Loucy (cell line): ENCODE measurements around the gene LUZP2.

Source experiments
- H2AFZ ChIP-seq: fragments of 200-600 bp; sonication (generic); 2 replicates; pipeline ENCODE4 v1.6.0; 2016; ENCODE audit warnings: antibody characterized with exemption, mild to moderate bottlenecking, low read length, moderate library complexity
- H3F3A ChIP-seq: fragments of 200-600 bp; 2 replicates; pipeline ENCODE4 v1.6.0; 2016; ENCODE audit warnings: antibody characterized with exemption, low read depth, mild to moderate bottlenecking
- H3K27me3 ChIP-seq: fragments of 200-600 bp; sonication (generic); 2 replicates; pipeline ENCODE4 v1.6.1; 2014; ENCODE audit warnings: low read length, mild to moderate bottlenecking; ENCODE audit not compliant: insufficient read depth, poor library complexity, severe bottlenecking
- H3K36me3 ChIP-seq: fragments of 200-600 bp; sonication (generic); 2 replicates; pipeline ENCODE4 v1.6.1; 2016; ENCODE audit warnings: low read length; ENCODE audit not compliant: insufficient read depth
- H3K4me1 ChIP-seq: fragments of 200-600 bp; sonication (generic); 2 replicates; pipeline ENCODE4 v1.5.1; 2014; ENCODE audit warnings: low read length, mild to moderate bottlenecking; ENCODE audit not compliant: insufficient read depth, poor library complexity, severe bottlenecking
- H3K4me2 ChIP-seq: fragments of 200-600 bp; sonication (generic); 2 replicates; pipeline ENCODE4 v1.6.0; 2014; ENCODE audit warnings: antibody characterized with exemption, low read length, low read depth, mild to moderate bottlenecking; ENCODE audit not compliant: poor library complexity, severe bottlenecking
- H3K4me3 ChIP-seq: fragments of 200-600 bp; sonication (generic); 2 replicates; pipeline ENCODE4 v1.5.1; 2014; ENCODE audit warnings: low read length, mild to moderate bottlenecking, mixed read lengths; ENCODE audit not compliant: poor library complexity, severe bottlenecking
- H3K79me2 ChIP-seq: fragments of 200-600 bp; sonication (generic); 2 replicates; pipeline ENCODE4 v1.6.1; 2014; ENCODE audit warnings: low read length; ENCODE audit not compliant: insufficient read depth
- H3K9ac ChIP-seq: fragments of 200-600 bp; sonication (generic); 2 replicates; pipeline ENCODE4 v1.6.0; 2014; ENCODE audit warnings: mild to moderate bottlenecking, low read depth, low read length, moderate library complexity; ENCODE audit not compliant: poor library complexity, severe bottlenecking
- H3K9me2 ChIP-seq: fragments of 200-600 bp; sonication (generic); replicated peaks from 2 replicates; pipeline ENCODE4 v1.6.1; 2016; ENCODE audit warnings: low read depth, low read length, mixed read lengths
- H3K9me3 ChIP-seq: fragments of 200-600 bp; sonication (generic); 2 replicates; pipeline ENCODE4 v1.6.1; 2014; ENCODE audit warnings: mild to moderate bottlenecking, antibody characterized with exemption, low read length, low read depth; ENCODE audit not compliant: insufficient read depth
- H4K20me1 ChIP-seq: fragments of 200-600 bp; sonication (generic); 2 replicates; pipeline ENCODE4 v1.6.0; 2014; ENCODE audit warnings: antibody characterized with exemption, low read length, mild to moderate bottlenecking; ENCODE audit not compliant: insufficient read depth, poor library complexity, severe bottlenecking
- EZH2phosphoT487 ChIP-seq: fragments of 200-600 bp; IDR thresholded peaks from 2 replicates; pipeline ENCODE4 v1.6.1; 2018; ENCODE audit warnings: antibody characterized with exemption, mild to moderate bottlenecking, moderate library complexity, borderline replicate concordance
- TF ChIP-seq, protein P1 (sequence below): fragments of 200-600 bp; sonication (generic); conservative IDR thresholded peaks from 2 replicates; pipeline ENCODE4 v1.5.1; 2014; ENCODE audit warnings: mild to moderate bottlenecking, antibody characterized with exemption, low read length

The LUZP2 gene

DNA sequence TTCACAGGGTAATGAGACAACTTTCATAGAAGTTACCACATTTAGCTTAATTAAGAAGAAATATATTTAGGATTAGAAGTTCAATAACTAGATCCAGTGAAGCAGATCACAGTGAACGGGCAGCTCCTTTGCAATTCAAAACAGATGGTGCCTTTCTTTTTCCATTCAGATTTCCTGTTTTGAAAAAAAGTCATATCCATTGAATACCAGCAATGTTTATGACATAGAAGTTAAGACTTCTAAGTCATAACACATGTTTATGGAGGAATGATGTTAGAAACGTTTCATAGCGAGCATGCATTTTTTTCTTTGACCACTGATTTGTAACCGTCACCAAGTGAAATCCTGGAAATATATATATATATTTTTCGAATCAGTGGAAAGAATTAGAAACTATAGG is 24.7 kb downstream of the LUZP2 start:
- no peaks in the 10 kb centered on the region for H3K4me1 ChIP-seq
- no peaks in the 10 kb centered on the region for H3K27me3 ChIP-seq
- H3K9me2 ChIP-seq: no peaks in the 10 kb centered on the region
- no peak overlapping the region for H3K9ac ChIP-seq
- no peak overlapping the region for H3K4me3 ChIP-seq
- TF ChIP-seq, protein P1, sequence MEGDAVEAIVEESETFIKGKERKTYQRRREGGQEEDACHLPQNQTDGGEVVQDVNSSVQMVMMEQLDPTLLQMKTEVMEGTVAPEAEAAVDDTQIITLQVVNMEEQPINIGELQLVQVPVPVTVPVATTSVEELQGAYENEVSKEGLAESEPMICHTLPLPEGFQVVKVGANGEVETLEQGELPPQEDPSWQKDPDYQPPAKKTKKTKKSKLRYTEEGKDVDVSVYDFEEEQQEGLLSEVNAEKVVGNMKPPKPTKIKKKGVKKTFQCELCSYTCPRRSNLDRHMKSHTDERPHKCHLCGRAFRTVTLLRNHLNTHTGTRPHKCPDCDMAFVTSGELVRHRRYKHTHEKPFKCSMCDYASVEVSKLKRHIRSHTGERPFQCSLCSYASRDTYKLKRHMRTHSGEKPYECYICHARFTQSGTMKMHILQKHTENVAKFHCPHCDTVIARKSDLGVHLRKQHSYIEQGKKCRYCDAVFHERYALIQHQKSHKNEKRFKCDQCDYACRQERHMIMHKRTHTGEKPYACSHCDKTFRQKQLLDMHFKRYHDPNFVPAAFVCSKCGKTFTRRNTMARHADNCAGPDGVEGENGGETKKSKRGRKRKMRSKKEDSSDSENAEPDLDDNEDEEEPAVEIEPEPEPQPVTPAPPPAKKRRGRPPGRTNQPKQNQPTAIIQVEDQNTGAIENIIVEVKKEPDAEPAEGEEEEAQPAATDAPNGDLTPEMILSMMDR: no peak
- no peak for TF ChIP-seq EZH2phosphoT487
- no peaks in the 10 kb centered on the region for H3K36me3 ChIP-seq
- no peaks in the 10 kb centered on the region for H3K79me2 ChIP-seq
- H3F3A ChIP-seq: no peaks in the 10 kb centered on the region
- no peaks in the 10 kb centered on the region for H4K20me1 ChIP-seq
- H3K4me2 ChIP-seq: no peak overlapping the region
- no peaks in the 10 kb centered on the region for H3K9me3 ChIP-seq
- H2AFZ ChIP-seq: no peak overlapping the region

GRCh38 chr11:24524156-24524555 is 27.3 kb downstream of the LUZP2 start:
- no peaks in the 10 kb centered on the region for H3K36me3 ChIP-seq
- no peaks in the 10 kb centered on the region for H3K9me3 ChIP-seq
- H3F3A ChIP-seq: no peaks in the 10 kb centered on the region
- H4K20me1 ChIP-seq: no peaks in the 10 kb centered on the region
- no peak overlapping the region for H3K9ac ChIP-seq
- H3K9me2 ChIP-seq: no peaks in the 10 kb centered on the region
- no peaks in the 10 kb centered on the region for H3K27me3 ChIP-seq
- H3K4me3 ChIP-seq: no peak overlapping the region
- TF ChIP-seq EZH2phosphoT487: no peak
- TF ChIP-seq, protein P1: no peak
- no peaks in the 10 kb centered on the region for H3K4me1 ChIP-seq
- no peak overlapping the region for H2AFZ ChIP-seq
- H3K4me2 ChIP-seq: no peak overlapping the region
- no peaks in the 10 kb centered on the region for H3K79me2 ChIP-seq

GRCh38 chr11:24531528-24531927 is 34.7 kb downstream of the LUZP2 start:
- Histone ChIP-seq H3K4me3 (no peak overlapping the region), H3K79me2 (no peaks in the 10 kb centered on the region), H3K9me3 (no peaks in the 10 kb centered on the region), H3K9me2 (no peaks in the 10 kb centered on the region), H3K9ac (no peak overlapping the region), H2AFZ (no peak overlapping the region), H3K4me1 (no peaks in the 10 kb centered on the region), H3K4me2 (no peak overlapping the region), H3K36me3 (no peaks in the 10 kb centered on the region), H3F3A (no peaks in the 10 kb centered on the region), H3K27me3 (no peaks in the 10 kb centered on the region), H4K20me1 (no peaks in the 10 kb centered on the region)
- TF ChIP-seq EZH2phosphoT487: no peak
- TF ChIP-seq, protein P1: no peak
